GM18858 (cell line): ENCODE results near the gene RNF113B.

Experiments used
- ATAC-seq: cut with Tn5 transposase; IDR thresholded peaks from one replicate; pipeline ENCODE4 v1.9.1; 2021; ENCODE audit not compliant: unreplicated experiment

RNF113B gene

GRCh38 chr13:98176777-98177608 is at the start of gene RNF113B:
Gene RNF113B, minus strand, starts transcription at chr13:98177269. Its CDS starts 33 bp downstream, at chr13:98177236.
- no peak for ATAC-seq

GRCh38 chr13:98226496-98226895 is 49.4 kb upstream of the RNF113B start:
- no peak for ATAC-seq

- ATAC-seq = no peak
These were observed 48.2 kb upstream of the RNF113B start for GRCh38 chr13:98225036-98225940.

- no peak for ATAC-seq
These were observed 47.5 kb upstream of the RNF113B start for GRCh38 chr13:98224557-98224956.

- no peak for ATAC-seq
These were observed 46.7 kb upstream of the RNF113B start for GRCh38 chr13:98223741-98224140.

- ATAC-seq = no peak
These were observed 45.7 kb upstream of the RNF113B start for GRCh38 chr13:98222816-98223215.

- no peak for ATAC-seq
These were observed 45.0 kb upstream of the RNF113B start for GRCh38 chr13:98222081-98222554.

GRCh38 chr13:98221234-98221633 is 44.2 kb upstream of the RNF113B start:
- no peak for ATAC-seq

- no peak for ATAC-seq
These were observed 43.3 kb upstream of the RNF113B start for GRCh38 chr13:98220271-98220791.

GRCh38 chr13:98219685-98220084 is 42.6 kb upstream of the RNF113B start:
- ATAC-seq = no peak

- ATAC-seq = no peak
These were observed 40.5 kb upstream of the RNF113B start for GRCh38 chr13:98217597-98217996.

GRCh38 chr13:98216711-98217285 is 39.7 kb upstream of the RNF113B start:
- ATAC-seq = no peak

- ATAC-seq = no peak
These were observed 39.1 kb upstream of the RNF113B start for GRCh38 chr13:98216135-98216565.

GRCh38 chr13:98215508-98215907 is 38.4 kb upstream of the RNF113B start:
- no peak for ATAC-seq

- no peak for ATAC-seq
These were observed 37.6 kb upstream of the RNF113B start for GRCh38 chr13:98214707-98215106.

GRCh38 chr13:98214008-98214643 is 37.1 kb upstream of the RNF113B start:
- no peak for ATAC-seq

- ATAC-seq = no peak
These were observed 36.3 kb upstream of the RNF113B start for GRCh38 chr13:98213354-98213753.

- no peak for ATAC-seq
These were observed 35.7 kb upstream of the RNF113B start for GRCh38 chr13:98212763-98213162.

GRCh38 chr13:98208606-98209005 is 31.5 kb upstream of the RNF113B start:
- no peak for ATAC-seq

- ATAC-seq = no peak
These were observed 30.3 kb upstream of the RNF113B start for GRCh38 chr13:98207416-98207815.

GRCh38 chr13:98206946-98207345 is 29.9 kb upstream of the RNF113B start:
- ATAC-seq = no peak
